Activated naive CD4-positive, alpha-beta T cell treated with anti-CD3 and anti-CD28 coated beads for 36 hours (primary cell): ENCODE results near the gene DPH1. TPM values are rescaled to one million over a fixed set of nuclear protein-coding genes. Genes with fewer than 3 reads are reported as not detected.

Source experiments
- CTCF ChIA-PET: fragments of 350-600 bp; sonication (Branson Sonifier 250); formaldehyde crosslinking; loops from one replicate; lab custom pipeline; 2021; ENCODE audit warnings: antibody characterized with exemption; lab: Charles Lee
- DNase-seq: peaks from one replicate; pipeline ENCODE4 v3.0.0-alpha.2; 2020
- H3K27ac Mint-ChIP-seq: one replicate; pipeline ENCODE4 v1.8.0; 2021; ENCODE audit warnings: mild to moderate bottlenecking, mixed read lengths
- H3K27me3 Mint-ChIP-seq: one replicate; pipeline ENCODE4 v1.8.0; 2021; ENCODE audit warnings: low read depth, mixed read lengths
- H3K36me3 Mint-ChIP-seq: one replicate; pipeline ENCODE4 v1.8.0; 2021; ENCODE audit warnings: low read depth, mixed read lengths
- H3K4me1 Mint-ChIP-seq: one replicate; pipeline ENCODE4 v1.8.0; 2021; ENCODE audit warnings: low read depth, mixed read lengths
- H3K4me3 Mint-ChIP-seq: one replicate; pipeline ENCODE4 v1.8.0; 2021; ENCODE audit warnings: mild to moderate bottlenecking, moderate library complexity, mixed read lengths
- H3K9me3 Mint-ChIP-seq: one replicate; pipeline ENCODE4 v1.8.0; 2021; ENCODE audit warnings: mixed read lengths
- intact Hi-C: fragments of 100-400 bp; cut with micrococcal nuclease; formaldehyde crosslinking; loops from one replicate; pipeline ENCODE4 v1.15.1; 2023
- total RNA-seq, 2 experiments: library from RNA; stranded (reverse); gene quantifications; one replicate each; pipeline ENCODE4 v1.2.3, GENCODE V29; 2021

Gene DPH1
- total RNA-seq, 2 experiments from 2014 or later: 31.1 to 34.1 TPM

GRCh38 chr17:2055292-2056205 is 25.6 kb downstream of the DPH1 start:
- CTCF ChIA-PET: interaction anchor here (0.9 to 3.2 kb wide), 21 partner anchors 9 to 338 kb away, joined by 3 to 44 read pairs (median 5); partner anchors contain the start of genes SMG6 and SRR

GRCh38 chr17:2056206-2057174 is 26.5 kb downstream of the DPH1 start:
- Mint-ChIP-seq H3K27me3 (peaks cover 13% of the 10 kb centered on the region), H3K4me1 (peaks cover 10% of the 10 kb centered on the region), H3K27ac (no peak overlapping the region), H3K9me3 (no peaks in the 10 kb centered on the region), H3K36me3 (peaks cover 22% of the 10 kb centered on the region), H3K4me3 (peak overlapping the region; percentile 73)
- intact Hi-C loops: no loop called here
- CTCF ChIA-PET: interaction anchor here (0.8 to 4.4 kb wide), 17 partner anchors 11 to 1000 kb away, joined by 3 to 44 read pairs (median 9); partner anchors contain the start of gene OVCA2
- DNase-seq: peak; percentile 67

More at GRCh38 chr17:2055292-2056205, 25.6 kb downstream of the DPH1 start:
- Mint-ChIP-seq H3K9me3 (no peaks in the 10 kb centered on the region), H3K36me3 (peaks cover 15% of the 10 kb centered on the region), H3K4me1 (peaks cover 10% of the 10 kb centered on the region), H3K4me3 (peak overlapping the region; percentile 73), H3K27ac (no peak overlapping the region), H3K27me3 (peaks cover 15% of the 10 kb centered on the region)
- intact Hi-C loops: loop anchor here (1.0 kb wide), 1 partner anchor 361 kb away; no protein-coding TSS in a partner anchor
- peak; percentile 63 for DNase-seq

- no peak for DNase-seq
Observed at GRCh38 chr17:2057175-2057759, 27.3 kb downstream of the DPH1 start.

GRCh38 chr17:2057760-2058585 is 28.0 kb downstream of the DPH1 start:
- CTCF ChIA-PET: interaction anchor here (0.5 to 4.4 kb wide), 23 partner anchors 9 to 1256 kb away, joined by 3 to 40 read pairs (median 4); partner anchors contain the start of gene TSR1
- Mint-ChIP-seq H3K4me3 (no peak overlapping the region), H3K27ac (no peak overlapping the region), H3K27me3 (peaks cover 5% of the 10 kb centered on the region), H3K36me3 (peaks cover 29% of the 10 kb centered on the region), H3K4me1 (peaks cover 9% of the 10 kb centered on the region), H3K9me3 (no peaks in the 10 kb centered on the region)
- intact Hi-C loops: no loop called here
- DNase-seq: no peak

More at GRCh38 chr17:2057175-2057759, 27.3 kb downstream of the DPH1 start:
- H3K27ac Mint-ChIP-seq: no peak overlapping the region
- H3K36me3 Mint-ChIP-seq: peaks cover 27% of the 10 kb centered on the region
- CTCF ChIA-PET: interaction anchor here (0.8 to 4.4 kb wide), 20 partner anchors 8 to 1001 kb away, joined by 3 to 40 read pairs (median 4); partner anchors contain the start of genes OVCA2 and TSR1
- H3K4me1 Mint-ChIP-seq: peaks cover 10% of the 10 kb centered on the region
- H3K4me3 Mint-ChIP-seq: no peak overlapping the region
- H3K9me3 Mint-ChIP-seq: no peaks in the 10 kb centered on the region
- peaks cover 6% of the 10 kb centered on the region for H3K27me3 Mint-ChIP-seq
- intact Hi-C loops: no loop called here

GRCh38 chr17:2058586-2059546 is 28.9 kb downstream of the DPH1 start:
- H3K27ac Mint-ChIP-seq: no peak overlapping the region

GRCh38 chr17:2059547-2060384 is 29.8 kb downstream of the DPH1 start:
- Mint-ChIP-seq H3K27me3 (peaks cover 4% of the 10 kb centered on the region), H3K4me3 (no peak overlapping the region), H3K27ac (no peak overlapping the region), H3K4me1 (peaks cover 2% of the 10 kb centered on the region), H3K9me3 (no peaks in the 10 kb centered on the region), H3K36me3 (peaks cover 44% of the 10 kb centered on the region)
- intact Hi-C loops: no loop called here
- DNase-seq: no peak
- CTCF ChIA-PET: interaction anchor here (0.9 to 4.4 kb wide), 4 partner anchors 15 to 185 kb away, joined by 3 to 40 read pairs (median 4); no protein-coding TSS in a partner anchor

More at GRCh38 chr17:2058586-2059546, 28.9 kb downstream of the DPH1 start:
- CTCF ChIA-PET: interaction anchor here (0.5 to 4.4 kb wide), 26 partner anchors 9 to 1257 kb away, joined by 3 to 40 read pairs (median 4); partner anchors contain the start of gene TSR1
- peak; percentile 80 for DNase-seq
- Mint-ChIP-seq H3K27me3 (peaks cover 2% of the 10 kb centered on the region), H3K4me1 (peaks cover 4% of the 10 kb centered on the region), H3K4me3 (no peak overlapping the region), H3K9me3 (no peaks in the 10 kb centered on the region), H3K36me3 (peaks cover 35% of the 10 kb centered on the region)
- intact Hi-C loops: no loop called here

GRCh38 chr17:2060385-2060658 is 30.4 kb downstream of the DPH1 start:
- Mint-ChIP-seq H3K9me3 (no peaks in the 10 kb centered on the region), H3K4me1 (peaks cover 2% of the 10 kb centered on the region), H3K27ac (no peak overlapping the region), H3K27me3 (peaks cover 4% of the 10 kb centered on the region), H3K4me3 (no peak overlapping the region), H3K36me3 (peaks cover 47% of the 10 kb centered on the region)
- intact Hi-C loops: no loop called here
- DNase-seq: no peak
- CTCF ChIA-PET: interaction anchor here (0.9 to 4.4 kb wide), 2 partner anchors 105 to 184 kb away, joined by 5 to 40 read pairs; no protein-coding TSS in a partner anchor

- no peak for DNase-seq
- Mint-ChIP-seq H3K9me3 (no peaks in the 10 kb centered on the region), H3K27me3 (peaks cover 4% of the 10 kb centered on the region), H3K4me1 (peaks cover 2% of the 10 kb centered on the region), H3K4me3 (no peak overlapping the region), H3K27ac (no peak overlapping the region), H3K36me3 (peaks cover 52% of the 10 kb centered on the region)
- CTCF ChIA-PET: no interaction called here
- intact Hi-C loops: no loop called here
Observed at GRCh38 chr17:2060681-2061440, 30.9 kb downstream of the DPH1 start.

- Mint-ChIP-seq H3K4me1 (peaks cover 2% of the 10 kb centered on the region), H3K4me3 (no peak overlapping the region), H3K27me3 (peaks cover 4% of the 10 kb centered on the region), H3K9me3 (no peaks in the 10 kb centered on the region), H3K27ac (no peak overlapping the region), H3K36me3 (peaks cover 56% of the 10 kb centered on the region)
- DNase-seq: no peak
- intact Hi-C loops: no loop called here
- CTCF ChIA-PET: no interaction called here
Observed at GRCh38 chr17:2061441-2061958, 31.5 kb downstream of the DPH1 start.
